H1 (cell line): ENCODE data around the gene LPCAT3. TPM values are rescaled to one million over a fixed set of nuclear protein-coding genes. Genes with fewer than 3 reads are reported as not detected.

Source experiments
- CHD7 ChIP-seq: fragments of 300-600 bp; sonication (generic); IDR thresholded peaks from 2 replicates; pipeline ENCODE4 v1.7.1; 2012; ENCODE audit warnings: low read length, moderate library complexity, mild to moderate bottlenecking, inconsistent platforms; ENCODE audit not compliant: insufficient replicate concordance
- JUN ChIP-seq: IDR thresholded peaks from 2 replicates; pipeline ENCODE4 v1.6.1; 2011; ENCODE audit warnings: low read depth, mild to moderate bottlenecking, improper control_type of control experiment, low read length
- NANOG ChIP-seq: IDR thresholded peaks from 2 replicates; pipeline ENCODE4 v1.6.1; 2011; ENCODE audit warnings: low read length, low read depth, mild to moderate bottlenecking, inconsistent platforms; ENCODE audit not compliant: insufficient read depth, poor library complexity, severe bottlenecking
- NRF1 ChIP-seq: IDR thresholded peaks from 2 replicates; pipeline ENCODE4 v1.6.1; 2011; ENCODE audit warnings: mild to moderate bottlenecking, low read depth, low read length, improper control_type of control experiment
- POLR2AphosphoS5 ChIP-seq: IDR thresholded peaks from 2 replicates; pipeline ENCODE4 v1.6.1; 2011; ENCODE audit warnings: low read depth, low read length
- RFX5 ChIP-seq: IDR thresholded peaks from 2 replicates; pipeline ENCODE4 v1.6.1; 2011; ENCODE audit warnings: low read depth, low read length, improper control_type of control experiment, borderline replicate concordance
- RNF2 ChIP-seq: fragments of 200-900, 300-1000 bp; sonication (generic); IDR thresholded peaks from 2 replicates; pipeline ENCODE4 v1.7.1; 2016; ENCODE audit warnings: borderline replicate concordance, low read depth, mild to moderate bottlenecking, antibody characterized with exemption, low read length; ENCODE audit not compliant: poor library complexity, severe bottlenecking; ENCODE audit errors: missing control alignments
- RXRA ChIP-seq: IDR thresholded peaks from 2 replicates; pipeline ENCODE4 v1.6.1; 2011; ENCODE audit warnings: low read depth, mild to moderate bottlenecking, low read length, moderate library complexity; ENCODE audit not compliant: insufficient read depth
- SIX5 ChIP-seq: IDR thresholded peaks from 2 replicates; pipeline ENCODE4 v1.6.1; 2011; ENCODE audit warnings: mild to moderate bottlenecking, low read depth, low read length
- TAF1 ChIP-seq: IDR thresholded peaks from 2 replicates; pipeline ENCODE4 v1.6.1; 2011; ENCODE audit warnings: mild to moderate bottlenecking, low read depth, low read length
- YY1 ChIP-seq: IDR thresholded peaks from 2 replicates; pipeline ENCODE4 v1.6.1; 2011; ENCODE audit warnings: low read depth, mild to moderate bottlenecking, low read length
- polyA plus RNA-seq, 7 experiments: library from polyadenylated mRNA; depleted of rRNA in 3 of 7; stranded (reverse) in 5 of 7; unstranded in 2 of 7; fragments of >200 nt in 5 of 7; fragments of 200-250 nt in 2 of 7; gene quantifications; 1 replicate in 5 of 7; 2 replicates in 1 of 7; 4 replicates in 1 of 7; pipeline versions ENCODE4 v1.2.1 to v1.2.3, GENCODE V29; 2011 to 2013; ENCODE audit warnings: missing spikeins in 2 of 7, mixed read lengths in 2 of 7
- total RNA-seq: library from RNA; stranded (reverse); fragmentation: NEBNext Ultra II Directional; extraction: Animal tissue kit (Norgen Biotek cat#: 25700); gene quantifications from 2 replicates; pipeline ENCODE4 v1.2.1, GENCODE V29; 2021

LPCAT3 gene
- total and polyA plus RNA-seq, 2 of the 8 experiments (the other 6 are each of a cell fraction or from before 2014, with no cell fraction given), result 55.8 to 70.4 TPM

- TF ChIP-seq CHD7, result no peak
- no peak for TF ChIP-seq TAF1
- TF ChIP-seq NRF1, result no peak
- no peak for TF ChIP-seq NANOG
- TF ChIP-seq RNF2, result no peak
- no peak for TF ChIP-seq POLR2AphosphoS5
- no peak for TF ChIP-seq RFX5
- TF ChIP-seq RXRA, result no peak
- no peak for TF ChIP-seq JUN
- no peak for TF ChIP-seq SIX5
- no peak for TF ChIP-seq YY1
- TF ChIP-seq, all 59 proteins: peak for 0
Observed at GRCh38 chr12:6956021-6956727, 62.1 kb downstream of the LPCAT3 start (continued).
